Measurements from ENCODE around the gene PEX5L. TPM values are rescaled to one million over a fixed set of nuclear protein-coding genes. Genes with fewer than 3 reads are reported as not detected.
A peak's percentile ranks its signal among the peaks of the same experiment; 100 is the strongest.
"Not testable (repeated sequence)": the region's sequence is repeated elsewhere in the genome, so short reads cannot be mapped to it uniquely, and the experiment has no call there.

Gene PEX5L
- total and polyA plus RNA-seq, 4 experiments from 2014 or later = 0.06 TPM; not detected in 3

DNA sequence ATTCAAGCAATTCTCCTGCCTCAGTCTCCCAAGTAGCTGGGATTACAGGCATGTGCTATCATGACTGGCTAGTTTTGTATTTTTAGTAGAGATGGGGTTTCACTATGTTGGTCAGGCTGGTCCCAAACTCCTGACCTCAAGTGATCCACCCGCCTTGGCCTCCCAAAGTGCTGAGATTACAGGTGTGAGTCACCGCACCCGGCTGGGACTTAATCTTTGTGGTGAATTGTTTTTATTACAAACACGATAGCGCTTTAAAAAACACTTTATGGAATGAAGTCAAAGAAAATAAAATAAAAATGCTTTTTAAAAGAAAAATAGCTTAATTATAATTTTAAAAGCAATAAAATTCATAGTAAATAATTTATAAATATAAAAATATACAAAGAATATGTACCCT, 253.9 kb downstream of the PEX5L start:
- intact Hi-C loops (cut with micrococcal nuclease); H3K27ac ChIP-seq (ENCODE audit: low read depth, low read length); H3K27ac Mint-ChIP-seq; H3K36me3 ChIP-seq (ENCODE audit: insufficient read depth, low read length); H3K4me3 ChIP-seq (ENCODE audit: low read length in 2 of 2); H3K4me1 Mint-ChIP-seq; H3K9me3 Mint-ChIP-seq; CTCF ChIA-PET (ENCODE audit: partially characterized antibody); H3K9me3 ChIP-seq (ENCODE audit: control insufficient read depth in 1 of 2, low read length in 2 of 2); DNase-seq; H3K27me3 ChIP-seq (ENCODE audit: insufficient read depth, low read length); H3K27me3 Mint-ChIP-seq; POLR2A ChIA-PET (ENCODE audit: partially characterized antibody); H3K4me1 ChIP-seq (ENCODE audit: insufficient read depth, low read length); H3K4me3 Mint-ChIP-seq: not testable (repeated sequence)
- H3K36me3 Mint-ChIP-seq = peaks cover 51 to 67% of the 10 kb centered on the region in 2 donors

DNA sequence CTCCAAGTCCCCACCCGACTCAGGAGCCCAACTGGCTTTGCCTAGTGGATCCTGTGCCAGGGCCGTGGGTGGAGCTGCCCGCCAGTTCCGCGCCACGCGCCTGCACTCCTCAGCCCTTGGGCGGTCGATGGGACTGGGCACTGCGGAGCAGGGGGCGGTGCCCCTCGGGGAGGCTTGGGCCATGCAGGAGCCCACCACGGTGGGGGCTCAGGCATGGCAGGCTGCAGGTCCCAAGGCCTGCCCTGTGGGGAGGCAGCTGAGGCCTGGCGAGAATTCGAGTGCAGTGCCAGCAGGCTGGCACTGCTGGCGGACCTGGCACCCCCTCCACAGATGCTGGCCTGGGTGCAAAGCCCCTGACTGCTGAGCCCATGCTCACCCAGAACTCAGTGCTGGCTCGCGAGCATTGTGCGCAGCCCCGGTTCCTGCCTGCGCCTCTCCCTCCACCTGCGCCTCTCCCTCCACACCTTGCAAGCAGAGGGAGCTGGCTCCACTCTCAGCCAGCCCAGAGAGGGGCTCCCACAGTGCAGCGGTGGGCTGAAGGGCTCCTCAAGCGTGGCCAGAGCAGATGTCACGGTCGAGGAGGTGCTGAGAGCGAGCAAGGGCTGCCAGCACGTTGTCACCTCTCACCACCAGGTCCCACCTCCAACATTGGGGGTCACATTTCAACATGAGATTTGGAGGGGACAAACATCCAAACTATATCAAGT, 261.2 kb downstream of the PEX5L start:
- Histone ChIP-seq H3K27ac (ENCODE audit: low read depth, low read length) (no peak overlapping the region), H3K9me3 (ENCODE audit: control insufficient read depth in 1 of 2, low read length in 2 of 2) (no peaks in the 10 kb centered on the region), H3K4me1 (ENCODE audit: insufficient read depth, low read length) (no peaks in the 10 kb centered on the region), H3K27me3 (ENCODE audit: insufficient read depth, low read length) (no peaks in the 10 kb centered on the region), H3K4me3 (ENCODE audit: low read length in 2 of 2) (no peak overlapping the region), H3K36me3 (ENCODE audit: insufficient read depth, low read length) (no peaks in the 10 kb centered on the region)
- intact Hi-C loops (cut with micrococcal nuclease) = no loop called here
- ChIA-PET CTCF (ENCODE audit: partially characterized antibody) (no interaction called here), POLR2A (ENCODE audit: partially characterized antibody) (no interaction called here)
- Mint-ChIP-seq H3K27ac (no peak overlapping the region), H3K9me3 (peaks cover 0 to 4% (median 2%) of the 10 kb centered on the region in 8 donors), H3K27me3 (no peaks in the 10 kb centered on the region), H3K4me3 (no peak overlapping the region), H3K36me3 (peaks cover 47 to 81% of the 10 kb centered on the region in 2 donors), H3K4me1 (no peaks in the 10 kb centered on the region)
- DNase-seq = no peak

DNA sequence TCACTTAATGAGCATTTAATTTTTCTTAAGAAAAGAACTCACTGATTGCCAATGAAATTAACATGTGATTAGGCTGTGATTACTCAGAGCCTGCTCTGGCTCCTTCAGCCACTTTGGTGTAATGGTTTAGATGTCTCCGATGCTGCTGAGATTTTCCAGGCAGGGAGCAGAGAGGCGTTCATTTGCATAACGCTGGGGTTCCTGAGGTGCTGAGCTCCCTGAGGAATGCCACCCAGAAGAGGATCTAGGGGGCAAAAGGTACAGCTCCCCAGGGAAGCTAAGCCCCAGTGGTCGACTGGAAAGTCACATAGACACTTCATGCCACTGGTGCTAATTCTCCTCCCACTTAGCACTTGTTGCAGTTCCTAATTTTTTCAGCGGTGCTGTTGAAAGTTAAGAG, 264.4 kb downstream of the PEX5L start:
- H3K36me3 Mint-ChIP-seq = peaks cover 46 to 63% of the 10 kb centered on the region in 2 donors

DNA sequence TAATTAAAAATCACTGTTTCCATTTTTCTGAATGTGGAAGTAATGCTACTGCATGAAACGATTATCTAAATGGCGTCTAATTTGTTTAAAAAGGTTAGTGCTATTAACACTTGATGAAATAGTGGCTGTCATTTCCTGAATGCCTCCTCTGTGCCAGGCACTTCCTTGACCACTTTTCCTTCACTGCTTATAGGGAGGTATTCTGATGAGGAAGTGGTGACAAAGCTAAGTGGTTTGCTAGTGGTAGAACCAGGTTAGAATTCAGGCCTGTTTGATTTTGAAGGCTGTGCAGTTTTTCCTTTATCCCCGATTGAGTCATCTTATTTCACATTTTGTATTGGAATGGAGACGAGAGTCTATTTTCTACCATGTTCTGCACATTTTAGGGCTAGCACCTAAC, 264.9 kb downstream of the PEX5L start:
- Histone ChIP-seq H3K4me1 (ENCODE audit: insufficient read depth, low read length) (no peaks in the 10 kb centered on the region), H3K36me3 (ENCODE audit: insufficient read depth, low read length) (peaks cover 3% of the 10 kb centered on the region), H3K9me3 (ENCODE audit: control insufficient read depth in 1 of 2, low read length in 2 of 2) (no peaks in the 10 kb centered on the region), H3K27me3 (ENCODE audit: insufficient read depth, low read length) (no peaks in the 10 kb centered on the region), H3K27ac (ENCODE audit: low read depth, low read length) (no peak overlapping the region), H3K4me3 (ENCODE audit: low read length in 2 of 2) (no peak overlapping the region)
- Mint-ChIP-seq H3K4me1 (no peaks in the 10 kb centered on the region), H3K4me3 (no peak overlapping the region), H3K27me3 (no peaks in the 10 kb centered on the region), H3K27ac (no peak overlapping the region), H3K9me3 (peaks cover 0 to 3% (median 0%) of the 10 kb centered on the region in 8 donors), H3K36me3 (peaks cover 50 to 64% of the 10 kb centered on the region in 2 donors)
- ChIA-PET POLR2A (ENCODE audit: partially characterized antibody) (no interaction called here), CTCF (ENCODE audit: partially characterized antibody) (interaction anchor here (0.5 kb wide), 1 partner anchor 124 kb away, joined by 3 read pairs; no protein-coding TSS in a partner anchor)
- intact Hi-C loops (cut with micrococcal nuclease) = no loop called here
- no peak for DNase-seq

More for the DNA sequence above, 264.4 kb downstream of the PEX5L start:
- Mint-ChIP-seq H3K9me3 (peaks cover 0 to 3% (median 0%) of the 10 kb centered on the region in 8 donors), H3K4me1 (no peaks in the 10 kb centered on the region), H3K27ac (no peak overlapping the region), H3K4me3 (no peak overlapping the region), H3K27me3 (no peaks in the 10 kb centered on the region)
- no peaks in the 10 kb centered on the region for H3K27me3 ChIP-seq (ENCODE audit: insufficient read depth, low read length)
- DNase-seq = no peak
- H3K27ac ChIP-seq (ENCODE audit: low read depth, low read length) = no peak overlapping the region
- ChIA-PET CTCF (ENCODE audit: partially characterized antibody) (no interaction called here), POLR2A (ENCODE audit: partially characterized antibody) (no interaction called here)
- intact Hi-C loops (cut with micrococcal nuclease) = no loop called here
- no peaks in the 10 kb centered on the region for H3K36me3 ChIP-seq (ENCODE audit: insufficient read depth, low read length)
- no peaks in the 10 kb centered on the region for H3K4me1 ChIP-seq (ENCODE audit: insufficient read depth, low read length)
- H3K4me3 ChIP-seq (ENCODE audit: low read length in 2 of 2) = no peak overlapping the region
- H3K9me3 ChIP-seq (ENCODE audit: control insufficient read depth in 1 of 2, low read length in 2 of 2) = no peaks in the 10 kb centered on the region

DNA sequence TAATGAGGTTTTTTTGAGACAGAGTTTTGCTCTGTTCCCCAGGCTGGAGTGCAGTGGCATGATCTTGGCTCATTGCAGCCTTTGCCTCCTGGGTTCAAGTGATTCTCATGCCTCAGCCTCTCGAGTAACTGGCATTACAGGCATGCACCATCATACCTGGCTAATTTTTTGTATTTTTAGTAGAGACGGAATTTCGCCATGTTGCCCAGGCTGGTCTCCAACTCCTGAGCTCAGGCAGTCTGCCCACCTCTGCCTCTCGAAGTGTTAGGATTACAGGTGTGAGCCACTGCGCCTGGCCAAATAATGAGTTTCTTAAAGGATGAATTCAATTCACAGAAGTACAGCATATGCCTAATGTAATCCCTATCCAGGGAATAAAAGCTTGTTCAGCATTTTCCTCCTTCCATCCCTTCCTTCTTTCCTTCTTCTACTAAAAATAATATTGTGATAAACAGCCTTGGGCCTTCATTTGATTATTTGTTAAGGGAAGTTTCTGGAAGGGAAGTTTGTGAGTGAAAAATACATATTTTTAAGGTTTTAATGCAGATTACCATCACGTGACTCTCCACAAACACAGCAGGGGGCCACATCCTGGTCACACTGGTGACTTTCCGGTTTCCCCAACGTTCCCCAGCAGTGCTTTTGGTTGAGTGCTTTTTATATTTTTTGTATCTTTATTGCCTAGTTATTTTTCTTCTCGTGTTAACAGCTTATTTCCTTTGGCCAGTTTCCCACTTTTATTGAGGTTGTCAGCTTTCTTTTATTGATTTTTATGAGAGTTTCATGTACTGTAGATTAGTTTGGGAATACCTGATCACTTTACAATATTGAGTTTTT, 267.1 kb downstream of the PEX5L start:
- H3K9me3 ChIP-seq (ENCODE audit: control insufficient read depth in 1 of 2, low read length in 2 of 2) = no peaks in the 10 kb centered on the region
- peaks cover 5% of the 10 kb centered on the region for H3K36me3 ChIP-seq (ENCODE audit: insufficient read depth, low read length)
- Mint-ChIP-seq H3K9me3 (peaks cover 0 to 3% (median 0%) of the 10 kb centered on the region in 8 donors), H3K36me3 (peaks cover 61 to 69% of the 10 kb centered on the region in 2 donors), H3K27ac (peak overlapping the region in 1 of 7 donors; percentile 25), H3K27me3 (no peaks in the 10 kb centered on the region), H3K4me1 (no peaks in the 10 kb centered on the region), H3K4me3 (no peak overlapping the region)
- intact Hi-C loops (cut with micrococcal nuclease) = no loop called here
- no peaks in the 10 kb centered on the region for H3K27me3 ChIP-seq (ENCODE audit: insufficient read depth, low read length)
- POLR2A ChIA-PET (ENCODE audit: partially characterized antibody) = no interaction called here
- H3K4me1 ChIP-seq (ENCODE audit: insufficient read depth, low read length) = no peaks in the 10 kb centered on the region
- no peak for DNase-seq
- no peak overlapping the region for H3K27ac ChIP-seq (ENCODE audit: low read depth, low read length)
- no peak overlapping the region for H3K4me3 ChIP-seq (ENCODE audit: low read length in 2 of 2)
- CTCF ChIA-PET (ENCODE audit: partially characterized antibody) = no interaction called here

DNA sequence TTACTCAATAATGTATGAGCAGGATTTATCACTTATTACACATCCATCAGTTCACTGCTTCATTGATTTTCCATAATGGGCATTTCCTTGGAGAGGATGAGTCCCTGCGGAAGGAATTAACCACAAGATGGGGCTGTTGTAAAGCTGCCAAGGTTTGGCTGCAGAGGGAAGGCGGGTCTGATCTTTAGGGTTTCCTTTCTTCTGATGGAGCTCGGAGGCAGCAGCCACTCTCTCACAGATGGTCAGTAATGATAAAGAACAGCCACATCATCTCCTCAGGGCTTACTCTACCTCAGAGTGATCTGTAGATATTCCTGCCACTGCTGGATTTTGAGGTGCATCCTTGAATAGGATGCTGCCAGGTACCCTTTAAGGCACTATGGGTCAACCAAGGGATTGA, 268.7 kb downstream of the PEX5L start:
- Mint-ChIP-seq H3K36me3 (peaks cover 57 to 65% of the 10 kb centered on the region in 2 donors), H3K27me3 (no peaks in the 10 kb centered on the region), H3K9me3 (no peaks in the 10 kb centered on the region), H3K4me1 (no peaks in the 10 kb centered on the region), H3K4me3 (no peak overlapping the region), H3K27ac (peak overlapping the region in 3 of 7 donors; percentile 23 to 50 (median 32))
- Histone ChIP-seq H3K4me1 (ENCODE audit: insufficient read depth, low read length) (no peaks in the 10 kb centered on the region), H3K27me3 (ENCODE audit: insufficient read depth, low read length) (no peaks in the 10 kb centered on the region), H3K27ac (ENCODE audit: low read depth, low read length) (no peak overlapping the region), H3K36me3 (ENCODE audit: insufficient read depth, low read length) (peaks cover 5% of the 10 kb centered on the region), H3K9me3 (ENCODE audit: control insufficient read depth in 1 of 2, low read length in 2 of 2) (no peaks in the 10 kb centered on the region), H3K4me3 (ENCODE audit: low read length in 2 of 2) (no peak overlapping the region)
- POLR2A ChIA-PET (ENCODE audit: partially characterized antibody) = no interaction called here
- DNase-seq = no peak
- CTCF ChIA-PET (ENCODE audit: partially characterized antibody) = no interaction called here
- intact Hi-C loops (cut with micrococcal nuclease) = no loop called here

DNA sequence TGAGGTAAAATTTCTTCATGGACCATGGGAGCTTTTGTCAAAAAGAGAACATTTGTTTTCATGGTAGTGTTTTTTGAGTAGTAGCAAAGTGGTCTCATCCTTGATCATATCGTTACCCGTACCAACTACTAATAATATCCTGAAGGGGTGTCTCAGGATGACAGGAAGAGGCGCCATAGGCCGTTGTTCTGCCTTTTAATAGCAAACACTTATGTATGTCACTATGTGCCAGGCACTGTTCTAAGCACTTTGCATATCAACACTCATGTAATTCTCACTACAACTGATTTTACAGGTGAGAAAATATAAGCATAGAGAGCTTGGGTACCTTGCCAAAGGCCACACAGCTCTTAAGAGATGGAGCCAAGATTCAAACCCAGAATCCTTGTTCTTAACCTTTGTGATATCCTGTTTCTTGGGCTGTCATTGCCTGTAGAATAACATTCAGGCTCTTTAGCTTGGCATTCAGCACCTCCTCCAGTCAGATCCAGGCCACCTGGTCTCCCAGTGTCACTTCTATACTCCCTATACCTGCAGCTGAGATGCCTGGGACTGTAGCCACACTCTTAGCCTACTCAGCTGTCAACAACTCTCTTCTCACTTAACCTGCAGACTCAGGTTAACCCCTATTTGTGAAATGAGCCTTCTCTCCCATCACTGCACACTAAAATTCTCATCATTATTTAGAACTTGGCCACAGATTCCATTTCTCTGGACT, 270.2 kb downstream of the PEX5L start:
- ChIA-PET CTCF (ENCODE audit: partially characterized antibody) (no interaction called here), POLR2A (ENCODE audit: partially characterized antibody) (no interaction called here)
- Mint-ChIP-seq H3K4me1 (no peaks in the 10 kb centered on the region), H3K4me3 (no peak overlapping the region), H3K36me3 (peaks cover 57 to 61% of the 10 kb centered on the region in 2 donors), H3K9me3 (no peaks in the 10 kb centered on the region), H3K27ac (no peak overlapping the region), H3K27me3 (no peaks in the 10 kb centered on the region)
- intact Hi-C loops (cut with micrococcal nuclease) = no loop called here
- H3K9me3 ChIP-seq (ENCODE audit: control insufficient read depth in 1 of 2, low read length in 2 of 2) = no peaks in the 10 kb centered on the region
- no peak for DNase-seq
- no peak overlapping the region for H3K4me3 ChIP-seq (ENCODE audit: low read length in 2 of 2)
- H3K27me3 ChIP-seq (ENCODE audit: insufficient read depth, low read length) = no peaks in the 10 kb centered on the region
- H3K36me3 ChIP-seq (ENCODE audit: insufficient read depth, low read length) = peaks cover 5% of the 10 kb centered on the region
- H3K27ac ChIP-seq (ENCODE audit: low read depth, low read length) = no peak overlapping the region
- H3K4me1 ChIP-seq (ENCODE audit: insufficient read depth, low read length) = no peaks in the 10 kb centered on the region
